ENCODE measurements around the gene IPPK.

- TF ChIP-seq CTCF (IDR thresholded peaks at IDR 0.05) (no peak), SIN3A (IDR thresholded peaks at IDR 0.05; ENCODE audit: borderline replicate concordance, insufficient read depth, low read depth, low read length) (no peak), POLR2AphosphoS5 (IDR thresholded peaks at IDR 0.05; ENCODE audit: low read depth, low read length) (no peak), REST (IDR thresholded peaks at IDR 0.05; ENCODE audit: insufficient read depth in 1 of 2, low read depth in 2 of 2, low read length in 1 of 2) (no peak), TCF7L2 (IDR thresholded peaks at IDR 0.05; ENCODE audit: low read depth, low read length) (no peak)
Measured at GRCh38 chr9:92711844-92712243, 41.9 kb upstream of the IPPK start.
